H1 (cell line): Measurements from ENCODE around the gene NEDD4L. TPM values are rescaled to one million over a fixed set of nuclear protein-coding genes. Genes with fewer than 3 reads are reported as not detected.
A peak's percentile ranks its signal among the peaks of the same experiment; 100 is the strongest.

ENCODE experiments used
- CTCF ChIA-PET: fragments of 300-600 bp; sonication (Branson Sonifier 250); formaldehyde crosslinking; loops from one replicate; lab custom pipeline; 2021; ENCODE audit not compliant: partially characterized antibody; lab: Charles Lee
- POLR2A ChIA-PET: fragments of 300-600 bp; sonication (Branson Sonifier 250); formaldehyde crosslinking; loops from one replicate; lab custom pipeline; 2021; ENCODE audit warnings: inconsistent platforms; ENCODE audit not compliant: partially characterized antibody; lab: Charles Lee
- DNase-seq, 2 experiments: peaks; one replicate each; pipeline versions ENCODE4 v3.0.0 to v3.0.0-alpha.2; 2010 to 2022; ENCODE audit warnings: low spot score in 2 of 2, low read depth in 1 of 2, mixed read lengths in 1 of 2
- FAIRE-seq: peaks from 2 replicates; lab custom pipeline; 2011; peaks lifted over from hg19 to GRCh38; lab: Jason Lieb, UNC
- H2AFZ ChIP-seq: 2 replicates; pipeline ENCODE4 v1.8.1; 2012; ENCODE audit warnings: low read length, inconsistent platforms
- H2AK5ac ChIP-seq: 2 replicates; pipeline ENCODE4 v1.6.1; 2013; ENCODE audit warnings: low read depth, low read length
- H2BK120ac ChIP-seq: replicated peaks from 2 replicates; pipeline ENCODE3; 2013; ENCODE audit warnings: low read depth, low read length, inconsistent platforms
- H2BK12ac ChIP-seq: 2 replicates; pipeline ENCODE4 v1.6.1; 2013; ENCODE audit warnings: low read depth, low read length
- H2BK15ac ChIP-seq: 2 replicates; pipeline ENCODE4 v1.6.1; 2013; ENCODE audit warnings: low read length
- H2BK20ac ChIP-seq: 2 replicates; pipeline ENCODE4 v1.6.1; 2013; ENCODE audit warnings: low read length
- H2BK5ac ChIP-seq: 2 replicates; pipeline ENCODE4 v1.6.1; 2013; ENCODE audit warnings: low read depth, low read length
- H3K14ac ChIP-seq: 2 replicates; pipeline ENCODE4 v1.6.1; 2013; ENCODE audit warnings: inconsistent platforms; ENCODE audit not compliant: insufficient read length
- H3K18ac ChIP-seq: 2 replicates; pipeline ENCODE4 v1.6.1; 2013; ENCODE audit warnings: low read length; ENCODE audit errors: extremely low read depth
- H3K23ac ChIP-seq: 2 replicates; pipeline ENCODE4 v1.6.1; 2013; ENCODE audit warnings: inconsistent platforms; ENCODE audit not compliant: insufficient read length
- H3K23me2 ChIP-seq: 2 replicates; pipeline ENCODE4 v1.6.1; 2013; ENCODE audit warnings: low read depth, low read length
- H3K27ac ChIP-seq: 2 replicates; pipeline ENCODE4 v1.6.1; 2011; ENCODE audit warnings: low read depth, low read length, inconsistent platforms
- H3K27me3 ChIP-seq, 4 experiments: replicated peaks in 1 of 4; 1 replicate in 1 of 4; 2 replicates in 3 of 4; pipeline versions ENCODE4 v1.6.1 to v1.8.1; 2011 to 2013; ENCODE audit warnings: low read length in 3 of 4, mild to moderate bottlenecking in 3 of 4, inconsistent platforms in 2 of 4, mixed read lengths in 2 of 4, moderate library complexity in 1 of 4; ENCODE audit not compliant: control insufficient read depth in 3 of 4, insufficient read depth in 3 of 4; ENCODE audit errors: extremely low read depth in 1 of 4
- H3K36me3 ChIP-seq, 4 experiments: 2 replicates each; pipeline versions ENCODE4 v1.6.1 to v1.8.1; 2011 to 2013; ENCODE audit warnings: mild to moderate bottlenecking in 4 of 4, low read length in 3 of 4, moderate library complexity in 2 of 4, control low read depth in 1 of 4, inconsistent platforms in 1 of 4; ENCODE audit not compliant: insufficient read depth in 4 of 4, control insufficient read depth in 2 of 4
- H3K4ac ChIP-seq: replicated peaks from 2 replicates; pipeline ENCODE3; 2013; ENCODE audit warnings: low read length, low read depth, mixed read lengths, inconsistent platforms; ENCODE audit not compliant: insufficient read length
- H3K4me1 ChIP-seq, 4 experiments: replicated peaks in 1 of 4; 1 replicate in 1 of 4; 2 replicates in 3 of 4; pipeline versions ENCODE4 v1.6.1 to v1.8.1; 2011 to 2013; ENCODE audit warnings: low read length in 3 of 4, inconsistent platforms in 2 of 4, mixed read lengths in 1 of 4; ENCODE audit not compliant: insufficient read depth in 4 of 4, control insufficient read depth in 3 of 4
- H3K4me2 ChIP-seq, 2 experiments: 2 replicates each; pipeline versions ENCODE4 v1.6.1 to v1.8.1; 2011 to 2013; ENCODE audit warnings: low read depth in 2 of 2, low read length in 2 of 2, control low read depth in 1 of 2, inconsistent platforms in 1 of 2, mild to moderate bottlenecking in 1 of 2; ENCODE audit not compliant: insufficient read depth in 1 of 2
- H3K4me3 ChIP-seq, 4 experiments: fragments of 200-600, 300-600 bp in 1 of 4; sonication (generic), shearing (Covaris generic), sonication (Bioruptor Twin) in 1 of 4; 2 replicates each; pipeline versions ENCODE4 v1.5.1 to v1.8.1; 2011 to 2016; ENCODE audit warnings: low read length in 4 of 4, low read depth in 3 of 4, control low read depth in 2 of 4, inconsistent platforms in 2 of 4, mild to moderate bottlenecking in 2 of 4, mixed read lengths in 1 of 4, moderate library complexity in 1 of 4; ENCODE audit not compliant: insufficient read depth in 2 of 4; ENCODE audit errors: extremely low read depth in 1 of 4
- H3K56ac ChIP-seq: replicated peaks from 2 replicates; pipeline ENCODE3; 2013; ENCODE audit warnings: low read depth, mild to moderate bottlenecking, mixed read lengths, low read length, inconsistent platforms; ENCODE audit not compliant: insufficient read length
- H3K79me1 ChIP-seq: 2 replicates; pipeline ENCODE4 v1.6.1; 2013; ENCODE audit warnings: low read depth, low read length, control low read depth
- H3K79me2 ChIP-seq, 2 experiments: 2 replicates each; pipeline versions ENCODE4 v1.6.1 to v1.8.1; 2012 to 2013; ENCODE audit warnings: low read length in 2 of 2, mild to moderate bottlenecking in 2 of 2, inconsistent platforms in 1 of 2; ENCODE audit not compliant: insufficient read depth in 2 of 2, control insufficient read depth in 1 of 2
- H3K9ac ChIP-seq, 4 experiments: replicated peaks in 1 of 4; 1 replicate in 1 of 4; 2 replicates in 3 of 4; pipeline versions ENCODE4 v1.6.1 to v1.8.1; 2011 to 2013; ENCODE audit warnings: low read depth in 3 of 4, low read length in 3 of 4, control low read depth in 2 of 4, mild to moderate bottlenecking in 2 of 4, moderate library complexity in 2 of 4, inconsistent platforms in 1 of 4; ENCODE audit errors: extremely low read depth in 1 of 4
- H3K9me3 ChIP-seq, 2 experiments: 2 replicates each; pipeline versions ENCODE4 v1.6.1 to v1.8.1; 2012 to 2013; ENCODE audit warnings: mild to moderate bottlenecking in 2 of 2, moderate library complexity in 2 of 2, control low read depth in 1 of 2, inconsistent platforms in 1 of 2, low read depth in 1 of 2, low read length in 1 of 2, mixed read lengths in 1 of 2; ENCODE audit not compliant: insufficient read depth in 2 of 2
- H4K20me1 ChIP-seq, 2 experiments: replicated peaks in 1 of 2; 2 replicates each; pipeline versions ENCODE3 to v1.8.1; 2011 to 2013; ENCODE audit warnings: inconsistent platforms in 2 of 2, low read length in 2 of 2, mild to moderate bottlenecking in 1 of 2; ENCODE audit not compliant: insufficient read depth in 2 of 2, control insufficient read depth in 1 of 2
- H4K5ac ChIP-seq: 2 replicates; pipeline ENCODE4 v1.6.1; 2013; ENCODE audit warnings: low read length, low read depth, mixed read lengths, inconsistent platforms; ENCODE audit not compliant: insufficient read length
- H4K8ac ChIP-seq: 2 replicates; pipeline ENCODE4 v1.8.0; 2013; ENCODE audit warnings: mild to moderate bottlenecking, moderate library complexity, low read length, inconsistent platforms; ENCODE audit not compliant: insufficient read depth; ENCODE audit errors: extremely low read depth
- H4K91ac ChIP-seq: replicated peaks from 2 replicates; pipeline ENCODE3; 2013; ENCODE audit warnings: low read length, mixed read lengths, inconsistent platforms; ENCODE audit not compliant: insufficient read length
- BRCA1 ChIP-seq: IDR thresholded peaks from 2 replicates; pipeline ENCODE4 v1.6.1; 2012; ENCODE audit warnings: low read depth, low read length, improper control_type of control experiment
- FOSL1 ChIP-seq: IDR thresholded peaks from 2 replicates; pipeline ENCODE4 v1.6.1; 2011; ENCODE audit warnings: mild to moderate bottlenecking, low read depth, low read length, moderate library complexity; ENCODE audit not compliant: insufficient read depth
- NRF1 ChIP-seq: IDR thresholded peaks from 2 replicates; pipeline ENCODE4 v1.6.1; 2011; ENCODE audit warnings: mild to moderate bottlenecking, low read depth, low read length, improper control_type of control experiment
- TBP ChIP-seq: IDR thresholded peaks from 2 replicates; pipeline ENCODE4 v1.6.1; 2011; ENCODE audit warnings: low read depth, low read length, improper control_type of control experiment
- WGBS, 2 experiments: shearing (Covaris generic) in 1 of 2; methylation state at CpG; one replicate each; pipeline versions ENCODE4 v1.1.6 to v1.1.7; 2013 to 2015; ENCODE audit warnings: low lambda C conversion rate in 2 of 2, mixed read lengths in 2 of 2, inconsistent platforms in 1 of 2, low coverage in 1 of 2, missing lambda C conversion rate in 1 of 2; ENCODE audit not compliant: insufficient replicate concordance in 2 of 2, insufficient coverage in 1 of 2, insufficient read length in 1 of 2; ENCODE audit errors: extremely low coverage in 1 of 2, missing lambda C conversion rate in 1 of 2; 5-methylcytosine and 5-hydroxymethylcytosine counted together
- polyA plus RNA-seq, 7 experiments: library from polyadenylated mRNA; depleted of rRNA in 3 of 7; stranded (reverse) in 5 of 7; unstranded in 2 of 7; fragments of >200 nt in 5 of 7; fragments of 200-250 nt in 2 of 7; gene quantifications; 1 replicate in 5 of 7; 2 replicates in 1 of 7; 4 replicates in 1 of 7; pipeline versions ENCODE4 v1.2.1 to v1.2.3, GENCODE V29; 2011 to 2013; ENCODE audit warnings: missing spikeins in 2 of 7, mixed read lengths in 2 of 7
- total RNA-seq: library from RNA; stranded (reverse); fragmentation: NEBNext Ultra II Directional; extraction: Animal tissue kit (Norgen Biotek cat#: 25700); gene quantifications from 2 replicates; pipeline ENCODE4 v1.2.1, GENCODE V29; 2021

The NEDD4L gene
- total and polyA plus RNA-seq, 2 of the 8 experiments (the other 6 are each of a cell fraction or from before 2014, with no cell fraction given) = 37.3 to 69.8 TPM

- FAIRE-seq (no peak), DNase-seq (no peak)
- TF ChIP-seq NRF1 = no peak
- TF ChIP-seq TBP = no peak
- no peak for TF ChIP-seq FOSL1
- TF ChIP-seq BRCA1 = no peak
- Histone ChIP-seq H4K8ac (no peak overlapping the region), H3K4me3 (peak overlapping the region in 1 of 4 experiments; percentile 5; a peak in 1 of 8 replicates), H2AFZ (no peak overlapping the region), H2BK120ac (no peak overlapping the region), H3K23me2 (no peaks in the 10 kb centered on the region), H3K36me3 (no peaks in the 10 kb centered on the region), H2BK5ac (no peak overlapping the region), H3K4me1 (peaks cover 1 to 14% (median 11%) of the 10 kb centered on the region in 4 experiments; a peak in 5 of 7 replicates), H4K91ac (no peak overlapping the region), H3K27ac (no peak overlapping the region), H2BK12ac (no peak overlapping the region), H2BK15ac (no peak overlapping the region), H3K27me3 (no peaks in the 10 kb centered on the region), H3K79me1 (no peaks in the 10 kb centered on the region), H3K56ac (no peak overlapping the region), H2BK20ac (no peak overlapping the region), H2AK5ac (no peak overlapping the region), H3K4me2 (peak overlapping the region; percentile 15 to 35; a peak in 2 of 4 replicates), H4K5ac (no peak overlapping the region), H3K9ac (no peak overlapping the region), H3K4ac (no peak overlapping the region), H3K9me3 (no peaks in the 10 kb centered on the region), H3K18ac (no peak overlapping the region; the same call in 1 of the 2 replicates), H3K14ac (no peak overlapping the region), H3K23ac (no peak overlapping the region), H3K79me2 (no peaks in the 10 kb centered on the region), H4K20me1 (no peaks in the 10 kb centered on the region)
- POLR2A ChIA-PET = no interaction called here
- CTCF ChIA-PET = no interaction called here
- 33% methylated on average over 6 of the region's 6 CpGs; no CpG with 5 or more reads in 1 of the 2 experiments for WGBS, 2 experiments
Observed at GRCh38 chr18:58443671-58444070, 399.6 kb downstream of the NEDD4L start.
